HEK293 (cell line): ENCODE measurements around the gene DCP1A.

Experiments
- ZNF24 ChIP-seq: fragments of 450-650 bp; formaldehyde crosslinking; IDR thresholded peaks from 2 replicates; pipeline ENCODE4 v1.5.1; 2016; ENCODE audit warnings: missing biosample characterization, missing genetic modification characterization
- ZNF558 ChIP-seq: fragments of 450-650 bp; formaldehyde crosslinking; IDR thresholded peaks from 2 replicates; pipeline ENCODE4 v1.5.1; 2016; ENCODE audit warnings: missing biosample characterization, missing genetic modification characterization
- ZNF621 ChIP-seq: fragments of 450-650 bp; formaldehyde crosslinking; IDR thresholded peaks from 2 replicates; pipeline ENCODE4 v1.5.1; 2017; ENCODE audit warnings: missing biosample characterization, missing genetic modification characterization
- ZNF623 ChIP-seq: fragments of 450-650 bp; formaldehyde crosslinking; IDR thresholded peaks from 2 replicates; pipeline ENCODE4 v1.5.1; 2016; ENCODE audit warnings: missing biosample characterization, missing genetic modification characterization
- TF ChIP-seq, protein P1 (sequence below): fragments of 450-650 bp; formaldehyde crosslinking; IDR thresholded peaks from 2 replicates; pipeline ENCODE4 v1.5.1; 2016; ENCODE audit warnings: missing biosample characterization, missing genetic modification characterization
- TF ChIP-seq, protein P2 (sequence below): fragments of 450-650 bp; formaldehyde crosslinking; IDR thresholded peaks from 2 replicates; pipeline ENCODE4 v1.5.1; 2016; ENCODE audit warnings: missing biosample characterization, missing genetic modification characterization
- TF ChIP-seq, protein P3 (sequence below): fragments of 450-650 bp; formaldehyde crosslinking; IDR thresholded peaks from 2 replicates; pipeline ENCODE4 v1.5.1; 2016; ENCODE audit warnings: missing biosample characterization, missing genetic modification characterization, borderline replicate concordance
- TF ChIP-seq, protein P4 (sequence below): fragments of 450-650 bp; formaldehyde crosslinking; IDR thresholded peaks from 2 replicates; pipeline ENCODE4 v1.5.1; 2016; ENCODE audit warnings: missing biosample characterization, missing genetic modification characterization

DNA sequence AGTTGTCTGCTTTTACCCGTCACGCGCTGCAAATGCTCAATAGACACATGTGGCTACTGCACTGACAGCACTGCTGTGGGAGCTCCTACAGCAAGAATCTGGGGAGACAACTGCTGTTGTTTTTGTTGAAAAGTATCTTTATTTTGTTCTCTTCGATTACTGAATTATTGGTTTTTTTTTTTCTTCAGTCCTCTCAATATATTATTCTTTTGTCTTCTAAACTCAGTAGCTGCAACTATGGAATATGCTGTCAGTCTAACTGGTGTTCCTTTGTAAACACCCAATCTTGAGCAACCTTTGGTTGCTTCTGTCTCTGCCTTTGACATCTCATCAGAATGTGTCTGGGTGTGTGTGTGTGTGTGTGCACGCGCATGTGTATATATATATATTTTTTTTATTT is 12.6 kb downstream of the DCP1A start:
- TF ChIP-seq ZNF24 (tag by site-specific recombination), result no peak
- TF ChIP-seq, protein P1, sequence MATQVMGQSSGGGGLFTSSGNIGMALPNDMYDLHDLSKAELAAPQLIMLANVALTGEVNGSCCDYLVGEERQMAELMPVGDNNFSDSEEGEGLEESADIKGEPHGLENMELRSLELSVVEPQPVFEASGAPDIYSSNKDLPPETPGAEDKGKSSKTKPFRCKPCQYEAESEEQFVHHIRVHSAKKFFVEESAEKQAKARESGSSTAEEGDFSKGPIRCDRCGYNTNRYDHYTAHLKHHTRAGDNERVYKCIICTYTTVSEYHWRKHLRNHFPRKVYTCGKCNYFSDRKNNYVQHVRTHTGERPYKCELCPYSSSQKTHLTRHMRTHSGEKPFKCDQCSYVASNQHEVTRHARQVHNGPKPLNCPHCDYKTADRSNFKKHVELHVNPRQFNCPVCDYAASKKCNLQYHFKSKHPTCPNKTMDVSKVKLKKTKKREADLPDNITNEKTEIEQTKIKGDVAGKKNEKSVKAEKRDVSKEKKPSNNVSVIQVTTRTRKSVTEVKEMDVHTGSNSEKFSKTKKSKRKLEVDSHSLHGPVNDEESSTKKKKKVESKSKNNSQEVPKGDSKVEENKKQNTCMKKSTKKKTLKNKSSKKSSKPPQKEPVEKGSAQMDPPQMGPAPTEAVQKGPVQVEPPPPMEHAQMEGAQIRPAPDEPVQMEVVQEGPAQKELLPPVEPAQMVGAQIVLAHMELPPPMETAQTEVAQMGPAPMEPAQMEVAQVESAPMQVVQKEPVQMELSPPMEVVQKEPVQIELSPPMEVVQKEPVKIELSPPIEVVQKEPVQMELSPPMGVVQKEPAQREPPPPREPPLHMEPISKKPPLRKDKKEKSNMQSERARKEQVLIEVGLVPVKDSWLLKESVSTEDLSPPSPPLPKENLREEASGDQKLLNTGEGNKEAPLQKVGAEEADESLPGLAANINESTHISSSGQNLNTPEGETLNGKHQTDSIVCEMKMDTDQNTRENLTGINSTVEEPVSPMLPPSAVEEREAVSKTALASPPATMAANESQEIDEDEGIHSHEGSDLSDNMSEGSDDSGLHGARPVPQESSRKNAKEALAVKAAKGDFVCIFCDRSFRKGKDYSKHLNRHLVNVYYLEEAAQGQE, result no peak
- TF ChIP-seq, protein P2, sequence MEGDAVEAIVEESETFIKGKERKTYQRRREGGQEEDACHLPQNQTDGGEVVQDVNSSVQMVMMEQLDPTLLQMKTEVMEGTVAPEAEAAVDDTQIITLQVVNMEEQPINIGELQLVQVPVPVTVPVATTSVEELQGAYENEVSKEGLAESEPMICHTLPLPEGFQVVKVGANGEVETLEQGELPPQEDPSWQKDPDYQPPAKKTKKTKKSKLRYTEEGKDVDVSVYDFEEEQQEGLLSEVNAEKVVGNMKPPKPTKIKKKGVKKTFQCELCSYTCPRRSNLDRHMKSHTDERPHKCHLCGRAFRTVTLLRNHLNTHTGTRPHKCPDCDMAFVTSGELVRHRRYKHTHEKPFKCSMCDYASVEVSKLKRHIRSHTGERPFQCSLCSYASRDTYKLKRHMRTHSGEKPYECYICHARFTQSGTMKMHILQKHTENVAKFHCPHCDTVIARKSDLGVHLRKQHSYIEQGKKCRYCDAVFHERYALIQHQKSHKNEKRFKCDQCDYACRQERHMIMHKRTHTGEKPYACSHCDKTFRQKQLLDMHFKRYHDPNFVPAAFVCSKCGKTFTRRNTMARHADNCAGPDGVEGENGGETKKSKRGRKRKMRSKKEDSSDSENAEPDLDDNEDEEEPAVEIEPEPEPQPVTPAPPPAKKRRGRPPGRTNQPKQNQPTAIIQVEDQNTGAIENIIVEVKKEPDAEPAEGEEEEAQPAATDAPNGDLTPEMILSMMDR (tag by site-specific recombination), result no peak
- TF ChIP-seq ZNF558 (tag by site-specific recombination), result no peak
- TF ChIP-seq, protein P3, sequence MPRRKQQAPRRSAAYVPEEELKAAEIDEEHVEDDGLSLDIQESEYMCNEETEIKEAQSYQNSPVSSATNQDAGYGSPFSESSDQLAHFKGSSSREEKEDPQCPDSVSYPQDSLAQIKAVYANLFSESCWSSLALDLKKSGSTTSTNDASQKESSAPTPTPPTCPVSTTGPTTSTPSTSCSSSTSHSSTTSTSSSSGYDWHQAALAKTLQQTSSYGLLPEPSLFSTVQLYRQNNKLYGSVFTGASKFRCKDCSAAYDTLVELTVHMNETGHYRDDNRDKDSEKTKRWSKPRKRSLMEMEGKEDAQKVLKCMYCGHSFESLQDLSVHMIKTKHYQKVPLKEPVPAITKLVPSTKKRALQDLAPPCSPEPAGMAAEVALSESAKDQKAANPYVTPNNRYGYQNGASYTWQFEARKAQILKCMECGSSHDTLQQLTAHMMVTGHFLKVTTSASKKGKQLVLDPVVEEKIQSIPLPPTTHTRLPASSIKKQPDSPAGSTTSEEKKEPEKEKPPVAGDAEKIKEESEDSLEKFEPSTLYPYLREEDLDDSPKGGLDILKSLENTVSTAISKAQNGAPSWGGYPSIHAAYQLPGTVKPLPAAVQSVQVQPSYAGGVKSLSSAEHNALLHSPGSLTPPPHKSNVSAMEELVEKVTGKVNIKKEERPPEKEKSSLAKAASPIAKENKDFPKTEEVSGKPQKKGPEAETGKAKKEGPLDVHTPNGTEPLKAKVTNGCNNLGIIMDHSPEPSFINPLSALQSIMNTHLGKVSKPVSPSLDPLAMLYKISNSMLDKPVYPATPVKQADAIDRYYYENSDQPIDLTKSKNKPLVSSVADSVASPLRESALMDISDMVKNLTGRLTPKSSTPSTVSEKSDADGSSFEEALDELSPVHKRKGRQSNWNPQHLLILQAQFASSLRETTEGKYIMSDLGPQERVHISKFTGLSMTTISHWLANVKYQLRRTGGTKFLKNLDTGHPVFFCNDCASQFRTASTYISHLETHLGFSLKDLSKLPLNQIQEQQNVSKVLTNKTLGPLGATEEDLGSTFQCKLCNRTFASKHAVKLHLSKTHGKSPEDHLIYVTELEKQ (tag by site-specific recombination), result no peak
- TF ChIP-seq, protein P4, sequence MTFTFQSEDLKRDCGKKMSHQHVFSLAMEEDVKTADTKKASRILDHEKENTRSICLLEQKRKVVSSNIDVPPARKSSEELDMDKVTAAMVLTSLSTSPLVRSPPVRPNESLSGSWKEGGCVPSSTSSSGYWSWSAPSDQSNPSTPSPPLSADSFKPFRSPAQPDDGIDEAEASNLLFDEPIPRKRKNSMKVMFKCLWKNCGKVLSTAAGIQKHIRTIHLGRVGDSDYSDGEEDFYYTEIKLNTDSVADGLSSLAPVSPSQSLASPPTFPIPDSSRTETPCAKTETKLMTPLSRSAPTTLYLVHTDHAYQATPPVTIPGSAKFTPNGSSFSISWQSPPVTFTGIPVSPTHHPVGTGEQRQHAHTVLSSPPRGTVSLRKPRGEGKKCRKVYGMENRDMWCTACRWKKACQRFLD (tag by site-specific recombination), result no peak
- TF ChIP-seq ZNF621 (tag by site-specific recombination), result no peak
- TF ChIP-seq ZNF623, result no peak
